HT-29 (cell line): Measurements from ENCODE around the gene SLC27A3. TPM values are rescaled to one million over a fixed set of nuclear protein-coding genes. Genes with fewer than 3 reads are reported as not detected.
"Not testable (repeated sequence)": the region's sequence is repeated elsewhere in the genome, so short reads cannot be mapped to it uniquely, and the experiment has no call there.

Experiments
- DNase-seq: peaks from one replicate; pipeline ENCODE4 v3.0.0-alpha.2; 2015; ENCODE audit warnings: low spot score
- total RNA-seq: library from RNA; depleted of rRNA; stranded (reverse); fragments of >200 nt; shearing (Covaris generic); gene quantifications from 2 replicates; pipeline ENCODE4 v1.2.3, GENCODE V29; 2014

Gene SLC27A3
- total RNA-seq, 1 experiment from 2014 or later = 14.7 TPM

- DNase-seq = no peak
Observed at GRCh38 chr1:153779781-153780541, 4.8 kb downstream of the SLC27A3 start.

- no peak for DNase-seq
Observed at GRCh38 chr1:153780551-153780950, 5.3 kb downstream of the SLC27A3 start.

GRCh38 chr1:153782648-153783047 is 7.4 kb downstream of the SLC27A3 start:
- DNase-seq = not testable (repeated sequence)

- DNase-seq = peak; percentile 86
Observed at GRCh38 chr1:153783233-153784190, 8.3 kb downstream of the SLC27A3 start.

GRCh38 chr1:153786038-153786790 is 11.0 kb downstream of the SLC27A3 start:
- DNase-seq = no peak

- DNase-seq = no peak
Observed at GRCh38 chr1:153789478-153790034, 14.3 kb downstream of the SLC27A3 start.

- no peak for DNase-seq
Observed at GRCh38 chr1:153790313-153790965, 15.2 kb downstream of the SLC27A3 start.

- DNase-seq = no peak
Observed at GRCh38 chr1:153790966-153791647, 15.9 kb downstream of the SLC27A3 start.

GRCh38 chr1:153791648-153792253 is 16.5 kb downstream of the SLC27A3 start:
- no peak for DNase-seq

GRCh38 chr1:153792631-153793041 is 17.4 kb downstream of the SLC27A3 start:
- no peak for DNase-seq

- DNase-seq = no peak
Observed at GRCh38 chr1:153793261-153793972, 18.2 kb downstream of the SLC27A3 start.

- DNase-seq = no peak
Observed at GRCh38 chr1:153793973-153794615, 18.9 kb downstream of the SLC27A3 start.

GRCh38 chr1:153794624-153795329 is 19.6 kb downstream of the SLC27A3 start:
- no peak for DNase-seq

GRCh38 chr1:153795330-153795837 is 20.2 kb downstream of the SLC27A3 start:
- no peak for DNase-seq

GRCh38 chr1:153795934-153796785 is 21.0 kb downstream of the SLC27A3 start:
- no peak for DNase-seq

- peak; percentile 80 for DNase-seq
Observed at GRCh38 chr1:153796786-153797659, 21.8 kb downstream of the SLC27A3 start.
